ENCODE measurements around the gene TSEN54.

DNA sequence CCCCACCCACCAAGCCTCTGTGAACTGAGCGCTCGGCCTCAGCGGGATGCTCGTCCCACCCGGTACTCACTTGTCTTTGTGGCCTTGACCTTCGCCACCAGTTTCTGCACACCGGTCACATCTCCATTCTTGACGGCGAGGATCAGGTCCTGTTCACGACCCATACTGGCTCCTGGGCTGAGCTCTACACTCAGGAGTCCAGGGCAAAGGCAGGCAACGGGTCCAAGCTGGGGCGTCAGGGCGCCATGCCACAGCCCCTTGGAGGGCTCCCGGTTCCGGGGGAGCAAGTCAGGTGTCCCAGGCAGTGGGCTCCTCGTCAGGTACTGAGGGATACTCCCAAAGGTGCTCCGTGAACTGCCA lies 2.7 kb upstream of the TSEN54 start:
- no peak for TF ChIP-seq EZH2 (IDR thresholded peaks at IDR 0.05; ENCODE audit: low read depth)
- TF ChIP-seq, protein P1, sequence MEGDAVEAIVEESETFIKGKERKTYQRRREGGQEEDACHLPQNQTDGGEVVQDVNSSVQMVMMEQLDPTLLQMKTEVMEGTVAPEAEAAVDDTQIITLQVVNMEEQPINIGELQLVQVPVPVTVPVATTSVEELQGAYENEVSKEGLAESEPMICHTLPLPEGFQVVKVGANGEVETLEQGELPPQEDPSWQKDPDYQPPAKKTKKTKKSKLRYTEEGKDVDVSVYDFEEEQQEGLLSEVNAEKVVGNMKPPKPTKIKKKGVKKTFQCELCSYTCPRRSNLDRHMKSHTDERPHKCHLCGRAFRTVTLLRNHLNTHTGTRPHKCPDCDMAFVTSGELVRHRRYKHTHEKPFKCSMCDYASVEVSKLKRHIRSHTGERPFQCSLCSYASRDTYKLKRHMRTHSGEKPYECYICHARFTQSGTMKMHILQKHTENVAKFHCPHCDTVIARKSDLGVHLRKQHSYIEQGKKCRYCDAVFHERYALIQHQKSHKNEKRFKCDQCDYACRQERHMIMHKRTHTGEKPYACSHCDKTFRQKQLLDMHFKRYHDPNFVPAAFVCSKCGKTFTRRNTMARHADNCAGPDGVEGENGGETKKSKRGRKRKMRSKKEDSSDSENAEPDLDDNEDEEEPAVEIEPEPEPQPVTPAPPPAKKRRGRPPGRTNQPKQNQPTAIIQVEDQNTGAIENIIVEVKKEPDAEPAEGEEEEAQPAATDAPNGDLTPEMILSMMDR (conservative IDR thresholded peaks at IDR 0.05), result no peak

All from PC-9 (cell line).